SK-N-SH (cell line): Measurements from ENCODE around the gene TPRG1. TPM values are rescaled to one million over a fixed set of nuclear protein-coding genes. Genes with fewer than 3 reads are reported as not detected.

Experiments used
- CTCF ChIA-PET: fragments of 300-600, 350-600 bp; formaldehyde crosslinking; extraction: SDS; loops from one replicate; lab custom pipeline; 2021; lab: Yijun Ruan, JAX
- POLR2A ChIA-PET: fragments of 350-600 bp; sonication (Branson Sonifier 250); formaldehyde crosslinking; extraction: SDS; loops from one replicate; lab custom pipeline; 2020; ENCODE audit warnings: antibody characterized with exemption, inconsistent platforms; lab: Yijun Ruan, JAX
- DNase-seq: peaks from one replicate; pipeline ENCODE4 v3.0.0; 2012
- H2AFZ ChIP-seq: fragments of 200-600 bp; sonication (generic); 2 replicates; pipeline ENCODE4 v1.8.1; 2016; ENCODE audit warnings: antibody characterized with exemption, mild to moderate bottlenecking, low read depth
- H3F3A ChIP-seq: fragments of 200-600 bp; sonication (generic); replicated peaks from 2 replicates; pipeline ENCODE3; 2016; ENCODE audit warnings: antibody characterized with exemption, mild to moderate bottlenecking; ENCODE audit not compliant: insufficient read depth
- H3K27ac ChIP-seq, 2 experiments: fragments of 200-500 bp in 1 of 2; fragments of 200-600 bp in 1 of 2; sonication (Bioruptor generic) in 1 of 2; sonication (generic), shearing (Covaris generic) in 1 of 2; 2 replicates each; pipeline versions ENCODE4 v1.5.1 to v1.6.1; 2014 to 2016; ENCODE audit warnings: low read depth in 2 of 2, inconsistent platforms in 1 of 2, low read length in 1 of 2, mild to moderate bottlenecking in 1 of 2, mixed read lengths in 1 of 2
- H3K27me3 ChIP-seq: fragments of 200-600 bp; sonication (generic), shearing (Covaris generic); 2 replicates; pipeline ENCODE4 v1.6.1; 2016; ENCODE audit warnings: mixed run types; ENCODE audit not compliant: insufficient read depth
- H3K36me3 ChIP-seq, 2 experiments: fragments of 200-500 bp in 1 of 2; fragments of 200-600 bp in 1 of 2; sonication (Bioruptor generic) in 1 of 2; sonication (generic) in 1 of 2; replicated peaks in 1 of 2; 2 replicates each; pipeline versions ENCODE3 to v1.5.1; 2014 to 2016; ENCODE audit warnings: low read length in 1 of 2, mild to moderate bottlenecking in 1 of 2; ENCODE audit not compliant: insufficient read depth in 2 of 2, control insufficient read depth in 1 of 2
- H3K4me1 ChIP-seq, 2 experiments: fragments of 200-500 bp in 1 of 2; fragments of 200-600 bp in 1 of 2; sonication (Bioruptor generic) in 1 of 2; sonication (generic), shearing (Covaris generic) in 1 of 2; 2 replicates each; pipeline versions ENCODE4 v1.5.1 to v1.6.1; 2014 to 2016; ENCODE audit warnings: low read depth in 1 of 2, low read length in 1 of 2, mixed run types in 1 of 2; ENCODE audit not compliant: insufficient read depth in 2 of 2, control insufficient read depth in 1 of 2
- H3K4me2 ChIP-seq: fragments of 200-600 bp; sonication (generic), shearing (Covaris generic); 2 replicates; pipeline ENCODE4 v1.6.1; 2017; ENCODE audit warnings: mixed run types
- H3K4me3 ChIP-seq, 2 experiments: fragments of 200-500 bp in 1 of 2; fragments of 200-600 bp in 1 of 2; sonication (Bioruptor generic) in 1 of 2; sonication (generic), shearing (Covaris generic) in 1 of 2; 2 replicates each; pipeline versions ENCODE4 v1.5.1 to v1.8.1; 2014 to 2016; ENCODE audit warnings: low read depth in 2 of 2, inconsistent platforms in 1 of 2, low read length in 1 of 2, mild to moderate bottlenecking in 1 of 2, mixed read lengths in 1 of 2, moderate library complexity in 1 of 2
- H3K79me2 ChIP-seq: fragments of 200-600 bp; sonication (generic); 2 replicates; pipeline ENCODE4 v1.8.1; 2017; ENCODE audit warnings: mild to moderate bottlenecking; ENCODE audit not compliant: insufficient read depth
- H3K9ac ChIP-seq: fragments of 200-600 bp; sonication (generic); 2 replicates; pipeline ENCODE4 v1.6.1; 2017; ENCODE audit warnings: mixed run types
- H3K9me2 ChIP-seq: fragments of 200-600 bp; sonication (generic); 2 replicates; pipeline ENCODE4 v1.6.1; 2017; ENCODE audit warnings: mixed run types
- H3K9me3 ChIP-seq: fragments of 200-600 bp; sonication (generic); 2 replicates; pipeline ENCODE4 v1.6.1; 2017; ENCODE audit warnings: mixed run types, mild to moderate bottlenecking, moderate library complexity
- H4K20me1 ChIP-seq: fragments of 200-600 bp; sonication (generic); 2 replicates; pipeline ENCODE4 v1.6.1; 2017; ENCODE audit warnings: mild to moderate bottlenecking, mixed run types; ENCODE audit not compliant: insufficient read depth
- ELF1 ChIP-seq: IDR thresholded peaks from 2 replicates; pipeline ENCODE4 v1.4.0; 2012
- EP300 ChIP-seq, 2 experiments: IDR thresholded peaks; 2 replicates each; pipeline versions ENCODE4 v1.4.0 to v1.6.1; 2012; ENCODE audit warnings: borderline replicate concordance in 1 of 2, low read depth in 1 of 2, low read length in 1 of 2
- GABPA ChIP-seq: IDR thresholded peaks from 2 replicates; pipeline ENCODE4 v1.4.0; 2012; ENCODE audit warnings: low read depth, mild to moderate bottlenecking
- GATA2 ChIP-seq: sonication (generic); formaldehyde crosslinking; IDR thresholded peaks from 2 replicates; pipeline ENCODE4 v1.5.0; 2020; ENCODE audit warnings: mild to moderate bottlenecking, missing genetic modification reagents
- MEF2A ChIP-seq: IDR thresholded peaks from 2 replicates; pipeline ENCODE4 v1.4.0; 2012; ENCODE audit warnings: low read depth, borderline replicate concordance
- NRF1 ChIP-seq: IDR thresholded peaks from 2 replicates; pipeline ENCODE4 v1.6.1; 2012; ENCODE audit warnings: low read depth, mild to moderate bottlenecking, low read length
- POLR2AphosphoS5 ChIP-seq: IDR thresholded peaks from 2 replicates; pipeline ENCODE4 v1.6.1; 2012; ENCODE audit warnings: low read depth, low read length
- RAD21 ChIP-seq: IDR thresholded peaks from 2 replicates; pipeline ENCODE4 v1.6.1; 2012; ENCODE audit warnings: mild to moderate bottlenecking, low read length
- RCOR1 ChIP-seq: fragments of 150-350 bp; IDR thresholded peaks from 2 replicates; pipeline ENCODE4 v1.6.1; 2017; ENCODE audit warnings: antibody characterized with exemption, low read length
- RFX5 ChIP-seq: IDR thresholded peaks from 2 replicates; pipeline ENCODE4 v1.6.1; 2012; ENCODE audit warnings: mild to moderate bottlenecking, improper control_type of control experiment, low read length
- RXRA ChIP-seq: IDR thresholded peaks from 2 replicates; pipeline ENCODE4 v1.4.0; 2012; ENCODE audit warnings: low read depth, mild to moderate bottlenecking, borderline replicate concordance
- SMC3 ChIP-seq: IDR thresholded peaks from 2 replicates; pipeline ENCODE4 v1.6.1; 2012; ENCODE audit warnings: low read depth, low read length, improper control_type of control experiment
- TCF12 ChIP-seq: IDR thresholded peaks from 2 replicates; pipeline ENCODE4 v1.4.0; 2012
- TEAD4 ChIP-seq: IDR thresholded peaks from 2 replicates; pipeline ENCODE4 v1.4.0; 2012; ENCODE audit warnings: mild to moderate bottlenecking, borderline replicate concordance; ENCODE audit not compliant: insufficient read depth
- WGBS: methylation state at CpG from one replicate; pipeline ENCODE4 v1.1.6; 2017; ENCODE audit warnings: low lambda C conversion rate; 5-methylcytosine and 5-hydroxymethylcytosine counted together
- polyA plus RNA-seq, 3 experiments: library from polyadenylated mRNA; depleted of rRNA; stranded (reverse); fragments of >200 nt; gene quantifications; 2 replicates each; pipeline ENCODE4 v1.2.3, GENCODE V29; 2012
- TF ChIP-seq, protein P1 (sequence below): fragments of 200-600 bp; sonication (generic); IDR thresholded peaks from 2 replicates; pipeline ENCODE4 v1.6.1; 2017; ENCODE audit warnings: antibody characterized with exemption, mild to moderate bottlenecking, moderate library complexity
- TF ChIP-seq, protein P2 (sequence below): fragments of 150-350 bp; IDR thresholded peaks from 2 replicates; pipeline ENCODE4 v1.6.1; 2017; ENCODE audit warnings: antibody characterized with exemption, low read length, low read depth, borderline replicate concordance
- TF ChIP-seq, protein P3 (sequence below): IDR thresholded peaks from 2 replicates; pipeline ENCODE4 v1.4.0; 2012; ENCODE audit warnings: low read depth, borderline replicate concordance
- TF ChIP-seq, protein P4 (sequence below): IDR thresholded peaks from 2 replicates; pipeline ENCODE4 v1.4.0; 2012; ENCODE audit warnings: low read depth, borderline replicate concordance
- TF ChIP-seq, protein P5 (sequence below): IDR thresholded peaks from 2 replicates; pipeline ENCODE4 v1.6.1; 2012; ENCODE audit warnings: mild to moderate bottlenecking, low read depth, low read length, moderate library complexity
- TF ChIP-seq, protein P6 (sequence below): IDR thresholded peaks from 2 replicates; pipeline ENCODE4 v1.4.0; 2012; ENCODE audit warnings: low read depth

Gene TPRG1
- polyA plus RNA-seq, 1 of the 3 experiments (the other 2 are of a cell fraction) = 0.64 TPM

DNA sequence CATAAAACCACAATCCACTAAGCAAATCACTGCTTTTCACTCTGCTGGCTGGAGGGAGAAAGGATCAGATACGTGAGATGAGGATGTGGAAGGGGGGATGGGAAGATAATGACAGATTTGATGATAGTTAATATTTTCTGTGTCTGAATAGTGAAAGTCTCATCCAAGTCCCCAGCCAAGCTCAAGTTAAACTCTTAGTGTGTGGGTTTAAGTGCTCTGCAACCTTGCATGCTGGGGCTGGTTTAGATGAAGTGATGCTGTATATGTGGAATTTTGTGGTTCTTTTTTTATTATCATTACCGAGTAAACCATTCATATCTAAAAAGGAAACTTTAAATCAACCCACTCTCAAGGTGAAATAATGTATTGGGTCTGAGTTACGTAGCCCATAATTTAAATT is 111.0 kb downstream of the TPRG1 start:
- Histone ChIP-seq H3K9ac (no peak overlapping the region), H3K4me1 (no peaks in the 10 kb centered on the region; a peak in 1 of 4 replicates), H3K27ac (no peak overlapping the region), H3K27me3 (no peaks in the 10 kb centered on the region), H3K79me2 (no peaks in the 10 kb centered on the region), H3K4me2 (no peak overlapping the region), H3K9me2 (no peaks in the 10 kb centered on the region), H3K4me3 (no peak overlapping the region), H4K20me1 (no peaks in the 10 kb centered on the region), H3F3A (no peaks in the 10 kb centered on the region), H3K36me3 (no peaks in the 10 kb centered on the region), H2AFZ (no peak overlapping the region), H3K9me3 (no peaks in the 10 kb centered on the region)
- TF ChIP-seq GABPA (no peak), RAD21 (no peak), ELF1 (no peak), SMC3 (no peak), RXRA (no peak), GATA2 (CRISPR knock-in tag) (no peak), TEAD4 (no peak)
- TF ChIP-seq, protein P1, sequence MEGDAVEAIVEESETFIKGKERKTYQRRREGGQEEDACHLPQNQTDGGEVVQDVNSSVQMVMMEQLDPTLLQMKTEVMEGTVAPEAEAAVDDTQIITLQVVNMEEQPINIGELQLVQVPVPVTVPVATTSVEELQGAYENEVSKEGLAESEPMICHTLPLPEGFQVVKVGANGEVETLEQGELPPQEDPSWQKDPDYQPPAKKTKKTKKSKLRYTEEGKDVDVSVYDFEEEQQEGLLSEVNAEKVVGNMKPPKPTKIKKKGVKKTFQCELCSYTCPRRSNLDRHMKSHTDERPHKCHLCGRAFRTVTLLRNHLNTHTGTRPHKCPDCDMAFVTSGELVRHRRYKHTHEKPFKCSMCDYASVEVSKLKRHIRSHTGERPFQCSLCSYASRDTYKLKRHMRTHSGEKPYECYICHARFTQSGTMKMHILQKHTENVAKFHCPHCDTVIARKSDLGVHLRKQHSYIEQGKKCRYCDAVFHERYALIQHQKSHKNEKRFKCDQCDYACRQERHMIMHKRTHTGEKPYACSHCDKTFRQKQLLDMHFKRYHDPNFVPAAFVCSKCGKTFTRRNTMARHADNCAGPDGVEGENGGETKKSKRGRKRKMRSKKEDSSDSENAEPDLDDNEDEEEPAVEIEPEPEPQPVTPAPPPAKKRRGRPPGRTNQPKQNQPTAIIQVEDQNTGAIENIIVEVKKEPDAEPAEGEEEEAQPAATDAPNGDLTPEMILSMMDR = no peak
- ChIA-PET POLR2A (no interaction called here), CTCF (interaction anchor here (1.3 kb wide), 1 partner anchor 10 kb away, joined by 3 read pairs; no protein-coding TSS in a partner anchor)
- DNase-seq = no peak
- 17% methylated on average over 3 of the region's 3 CpGs for WGBS

DNA sequence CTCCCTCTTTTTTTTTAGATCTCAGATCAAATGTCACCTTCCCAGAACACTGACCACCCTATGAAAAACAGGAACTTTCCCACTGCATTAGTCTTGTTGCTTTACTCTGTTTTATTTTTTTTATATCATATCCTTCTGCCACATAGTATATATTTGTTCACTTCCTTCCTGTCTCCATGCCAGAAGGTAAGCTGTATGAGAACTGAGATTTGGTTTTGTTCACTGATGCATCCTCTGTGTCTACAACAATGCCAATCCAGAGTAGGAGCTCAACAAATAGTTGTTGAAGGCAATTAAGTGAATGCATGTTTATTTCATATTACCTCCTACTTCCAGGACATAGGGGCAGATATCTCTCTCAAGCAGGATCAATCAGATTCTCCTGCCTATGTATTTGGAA is 114.4 kb downstream of the TPRG1 start:
- no peaks in the 10 kb centered on the region for H3F3A ChIP-seq
- no peaks in the 10 kb centered on the region for H4K20me1 ChIP-seq
- no peaks in the 10 kb centered on the region for H3K27me3 ChIP-seq
- no peak overlapping the region for H3K27ac ChIP-seq
- no peak overlapping the region for H2AFZ ChIP-seq
- DNase-seq = no peak
- no peaks in the 10 kb centered on the region; a peak in 1 of 4 replicates for H3K4me1 ChIP-seq
- H3K36me3 ChIP-seq = no peaks in the 10 kb centered on the region
- H3K4me3 ChIP-seq = no peak overlapping the region
- CTCF ChIA-PET = no interaction called here
- H3K9me3 ChIP-seq = no peaks in the 10 kb centered on the region
- no peak overlapping the region for H3K9ac ChIP-seq
- no peaks in the 10 kb centered on the region for H3K79me2 ChIP-seq
- POLR2A ChIA-PET = no interaction called here
- H3K4me2 ChIP-seq = no peak overlapping the region
- H3K9me2 ChIP-seq = no peaks in the 10 kb centered on the region
- TF ChIP-seq EP300 (IDR thresholded peaks at IDR 0.05; ENCODE audit: borderline replicate concordance in 1 of 2, low read depth in 1 of 2, low read length in 1 of 2) (no peak), TEAD4 (no peak), RFX5 (no peak), GABPA (no peak), TCF12 (no peak), POLR2AphosphoS5 (no peak), RCOR1 (no peak), NRF1 (no peak), MEF2A (no peak)
- TF ChIP-seq, protein P2, sequence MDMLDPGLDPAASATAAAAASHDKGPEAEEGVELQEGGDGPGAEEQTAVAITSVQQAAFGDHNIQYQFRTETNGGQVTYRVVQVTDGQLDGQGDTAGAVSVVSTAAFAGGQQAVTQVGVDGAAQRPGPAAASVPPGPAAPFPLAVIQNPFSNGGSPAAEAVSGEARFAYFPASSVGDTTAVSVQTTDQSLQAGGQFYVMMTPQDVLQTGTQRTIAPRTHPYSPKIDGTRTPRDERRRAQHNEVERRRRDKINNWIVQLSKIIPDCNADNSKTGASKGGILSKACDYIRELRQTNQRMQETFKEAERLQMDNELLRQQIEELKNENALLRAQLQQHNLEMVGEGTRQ = no peak
- TF ChIP-seq, protein P3, sequence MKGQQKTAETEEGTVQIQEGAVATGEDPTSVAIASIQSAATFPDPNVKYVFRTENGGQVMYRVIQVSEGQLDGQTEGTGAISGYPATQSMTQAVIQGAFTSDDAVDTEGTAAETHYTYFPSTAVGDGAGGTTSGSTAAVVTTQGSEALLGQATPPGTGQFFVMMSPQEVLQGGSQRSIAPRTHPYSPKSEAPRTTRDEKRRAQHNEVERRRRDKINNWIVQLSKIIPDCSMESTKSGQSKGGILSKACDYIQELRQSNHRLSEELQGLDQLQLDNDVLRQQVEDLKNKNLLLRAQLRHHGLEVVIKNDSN = no peak
- TF ChIP-seq, protein P4, sequence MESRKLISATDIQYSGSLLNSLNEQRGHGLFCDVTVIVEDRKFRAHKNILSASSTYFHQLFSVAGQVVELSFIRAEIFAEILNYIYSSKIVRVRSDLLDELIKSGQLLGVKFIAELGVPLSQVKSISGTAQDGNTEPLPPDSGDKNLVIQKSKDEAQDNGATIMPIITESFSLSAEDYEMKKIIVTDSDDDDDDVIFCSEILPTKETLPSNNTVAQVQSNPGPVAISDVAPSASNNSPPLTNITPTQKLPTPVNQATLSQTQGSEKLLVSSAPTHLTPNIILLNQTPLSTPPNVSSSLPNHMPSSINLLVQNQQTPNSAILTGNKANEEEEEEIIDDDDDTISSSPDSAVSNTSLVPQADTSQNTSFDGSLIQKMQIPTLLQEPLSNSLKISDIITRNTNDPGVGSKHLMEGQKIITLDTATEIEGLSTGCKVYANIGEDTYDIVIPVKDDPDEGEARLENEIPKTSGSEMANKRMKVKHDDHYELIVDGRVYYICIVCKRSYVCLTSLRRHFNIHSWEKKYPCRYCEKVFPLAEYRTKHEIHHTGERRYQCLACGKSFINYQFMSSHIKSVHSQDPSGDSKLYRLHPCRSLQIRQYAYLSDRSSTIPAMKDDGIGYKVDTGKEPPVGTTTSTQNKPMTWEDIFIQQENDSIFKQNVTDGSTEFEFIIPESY = no peak
- TF ChIP-seq, protein P5, sequence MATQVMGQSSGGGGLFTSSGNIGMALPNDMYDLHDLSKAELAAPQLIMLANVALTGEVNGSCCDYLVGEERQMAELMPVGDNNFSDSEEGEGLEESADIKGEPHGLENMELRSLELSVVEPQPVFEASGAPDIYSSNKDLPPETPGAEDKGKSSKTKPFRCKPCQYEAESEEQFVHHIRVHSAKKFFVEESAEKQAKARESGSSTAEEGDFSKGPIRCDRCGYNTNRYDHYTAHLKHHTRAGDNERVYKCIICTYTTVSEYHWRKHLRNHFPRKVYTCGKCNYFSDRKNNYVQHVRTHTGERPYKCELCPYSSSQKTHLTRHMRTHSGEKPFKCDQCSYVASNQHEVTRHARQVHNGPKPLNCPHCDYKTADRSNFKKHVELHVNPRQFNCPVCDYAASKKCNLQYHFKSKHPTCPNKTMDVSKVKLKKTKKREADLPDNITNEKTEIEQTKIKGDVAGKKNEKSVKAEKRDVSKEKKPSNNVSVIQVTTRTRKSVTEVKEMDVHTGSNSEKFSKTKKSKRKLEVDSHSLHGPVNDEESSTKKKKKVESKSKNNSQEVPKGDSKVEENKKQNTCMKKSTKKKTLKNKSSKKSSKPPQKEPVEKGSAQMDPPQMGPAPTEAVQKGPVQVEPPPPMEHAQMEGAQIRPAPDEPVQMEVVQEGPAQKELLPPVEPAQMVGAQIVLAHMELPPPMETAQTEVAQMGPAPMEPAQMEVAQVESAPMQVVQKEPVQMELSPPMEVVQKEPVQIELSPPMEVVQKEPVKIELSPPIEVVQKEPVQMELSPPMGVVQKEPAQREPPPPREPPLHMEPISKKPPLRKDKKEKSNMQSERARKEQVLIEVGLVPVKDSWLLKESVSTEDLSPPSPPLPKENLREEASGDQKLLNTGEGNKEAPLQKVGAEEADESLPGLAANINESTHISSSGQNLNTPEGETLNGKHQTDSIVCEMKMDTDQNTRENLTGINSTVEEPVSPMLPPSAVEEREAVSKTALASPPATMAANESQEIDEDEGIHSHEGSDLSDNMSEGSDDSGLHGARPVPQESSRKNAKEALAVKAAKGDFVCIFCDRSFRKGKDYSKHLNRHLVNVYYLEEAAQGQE = no peak
- TF ChIP-seq, protein P6, sequence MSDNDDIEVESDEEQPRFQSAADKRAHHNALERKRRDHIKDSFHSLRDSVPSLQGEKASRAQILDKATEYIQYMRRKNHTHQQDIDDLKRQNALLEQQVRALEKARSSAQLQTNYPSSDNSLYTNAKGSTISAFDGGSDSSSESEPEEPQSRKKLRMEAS = no peak
